ENCODE data around the gene TPM1. TPM values are rescaled to one million over a fixed set of nuclear protein-coding genes. Genes with fewer than 3 reads are reported as not detected.

The TPM1 gene
- total RNA-seq, 1 experiment from 2014 or later = 22.5 TPM

DNA sequence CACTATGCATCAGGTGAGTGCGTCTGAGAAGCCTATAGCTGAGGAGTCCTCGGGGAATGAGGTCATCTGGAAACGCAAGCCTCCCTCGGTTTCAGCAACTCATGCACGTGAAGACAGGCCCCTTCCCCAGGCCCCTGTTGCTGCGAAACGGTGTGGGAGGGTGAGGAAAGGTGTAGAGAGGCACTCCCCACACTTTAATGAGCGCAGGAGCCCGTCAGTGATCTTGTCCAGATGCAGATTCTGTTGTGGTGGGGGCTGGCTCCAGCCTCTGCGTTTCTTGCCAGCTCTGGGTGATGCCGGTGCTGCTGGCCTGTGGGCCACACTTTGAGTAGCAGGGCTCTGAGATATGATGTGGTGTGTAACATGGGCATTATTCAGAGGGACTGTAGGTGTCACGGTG is 40.5 kb downstream of the TPM1 start:
- H3K4me3 ChIP-seq (replicated peaks in 1 of 2; ENCODE audit: low read depth in 1 of 2, low read length in 2 of 2) = no peak overlapping the region
- H3K79me2 ChIP-seq (ENCODE audit: insufficient read depth, low read length) = no peaks in the 10 kb centered on the region
- peaks cover 16 to 29% of the 10 kb centered on the region in 2 experiments; a peak in 3 of 4 replicates for H3K4me1 ChIP-seq (ENCODE audit: control insufficient read depth in 1 of 2, insufficient read depth in 2 of 2, low read length in 2 of 2)
- intact Hi-C loops (cut with micrococcal nuclease) = no loop called here
- H3K27me3 ChIP-seq (ENCODE audit: insufficient read depth, low read length) = no peaks in the 10 kb centered on the region
- no peak for TF ChIP-seq SP1 (IDR thresholded peaks at IDR 0.05; ENCODE audit: low read depth)
- no peak for TF ChIP-seq SRF (IDR thresholded peaks at IDR 0.05; ENCODE audit: low read depth)
- TF ChIP-seq, protein P1, sequence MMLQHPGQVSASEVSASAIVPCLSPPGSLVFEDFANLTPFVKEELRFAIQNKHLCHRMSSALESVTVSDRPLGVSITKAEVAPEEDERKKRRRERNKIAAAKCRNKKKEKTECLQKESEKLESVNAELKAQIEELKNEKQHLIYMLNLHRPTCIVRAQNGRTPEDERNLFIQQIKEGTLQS (IDR thresholded peaks at IDR 0.05) = no peak
- TF ChIP-seq EZH2 (IDR thresholded peaks at IDR 0.05) = no peak
- TF ChIP-seq, protein P2, sequence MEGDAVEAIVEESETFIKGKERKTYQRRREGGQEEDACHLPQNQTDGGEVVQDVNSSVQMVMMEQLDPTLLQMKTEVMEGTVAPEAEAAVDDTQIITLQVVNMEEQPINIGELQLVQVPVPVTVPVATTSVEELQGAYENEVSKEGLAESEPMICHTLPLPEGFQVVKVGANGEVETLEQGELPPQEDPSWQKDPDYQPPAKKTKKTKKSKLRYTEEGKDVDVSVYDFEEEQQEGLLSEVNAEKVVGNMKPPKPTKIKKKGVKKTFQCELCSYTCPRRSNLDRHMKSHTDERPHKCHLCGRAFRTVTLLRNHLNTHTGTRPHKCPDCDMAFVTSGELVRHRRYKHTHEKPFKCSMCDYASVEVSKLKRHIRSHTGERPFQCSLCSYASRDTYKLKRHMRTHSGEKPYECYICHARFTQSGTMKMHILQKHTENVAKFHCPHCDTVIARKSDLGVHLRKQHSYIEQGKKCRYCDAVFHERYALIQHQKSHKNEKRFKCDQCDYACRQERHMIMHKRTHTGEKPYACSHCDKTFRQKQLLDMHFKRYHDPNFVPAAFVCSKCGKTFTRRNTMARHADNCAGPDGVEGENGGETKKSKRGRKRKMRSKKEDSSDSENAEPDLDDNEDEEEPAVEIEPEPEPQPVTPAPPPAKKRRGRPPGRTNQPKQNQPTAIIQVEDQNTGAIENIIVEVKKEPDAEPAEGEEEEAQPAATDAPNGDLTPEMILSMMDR (IDR thresholded peaks at IDR 0.05 in 2 of 3, conservative IDR thresholded peaks at IDR 0.05 in 1 of 3; ENCODE audit: borderline replicate concordance in 1 of 3, insufficient read depth in 1 of 3, low read depth in 2 of 3, low read length in 2 of 3) = no peak
- TF ChIP-seq CBX3 (IDR thresholded peaks at IDR 0.05; ENCODE audit: low read depth) = no peak
- TF ChIP-seq, protein P3, sequence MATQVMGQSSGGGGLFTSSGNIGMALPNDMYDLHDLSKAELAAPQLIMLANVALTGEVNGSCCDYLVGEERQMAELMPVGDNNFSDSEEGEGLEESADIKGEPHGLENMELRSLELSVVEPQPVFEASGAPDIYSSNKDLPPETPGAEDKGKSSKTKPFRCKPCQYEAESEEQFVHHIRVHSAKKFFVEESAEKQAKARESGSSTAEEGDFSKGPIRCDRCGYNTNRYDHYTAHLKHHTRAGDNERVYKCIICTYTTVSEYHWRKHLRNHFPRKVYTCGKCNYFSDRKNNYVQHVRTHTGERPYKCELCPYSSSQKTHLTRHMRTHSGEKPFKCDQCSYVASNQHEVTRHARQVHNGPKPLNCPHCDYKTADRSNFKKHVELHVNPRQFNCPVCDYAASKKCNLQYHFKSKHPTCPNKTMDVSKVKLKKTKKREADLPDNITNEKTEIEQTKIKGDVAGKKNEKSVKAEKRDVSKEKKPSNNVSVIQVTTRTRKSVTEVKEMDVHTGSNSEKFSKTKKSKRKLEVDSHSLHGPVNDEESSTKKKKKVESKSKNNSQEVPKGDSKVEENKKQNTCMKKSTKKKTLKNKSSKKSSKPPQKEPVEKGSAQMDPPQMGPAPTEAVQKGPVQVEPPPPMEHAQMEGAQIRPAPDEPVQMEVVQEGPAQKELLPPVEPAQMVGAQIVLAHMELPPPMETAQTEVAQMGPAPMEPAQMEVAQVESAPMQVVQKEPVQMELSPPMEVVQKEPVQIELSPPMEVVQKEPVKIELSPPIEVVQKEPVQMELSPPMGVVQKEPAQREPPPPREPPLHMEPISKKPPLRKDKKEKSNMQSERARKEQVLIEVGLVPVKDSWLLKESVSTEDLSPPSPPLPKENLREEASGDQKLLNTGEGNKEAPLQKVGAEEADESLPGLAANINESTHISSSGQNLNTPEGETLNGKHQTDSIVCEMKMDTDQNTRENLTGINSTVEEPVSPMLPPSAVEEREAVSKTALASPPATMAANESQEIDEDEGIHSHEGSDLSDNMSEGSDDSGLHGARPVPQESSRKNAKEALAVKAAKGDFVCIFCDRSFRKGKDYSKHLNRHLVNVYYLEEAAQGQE (IDR thresholded peaks at IDR 0.05; ENCODE audit: low read depth) = no peak
- no peak for TF ChIP-seq POLR2AphosphoS5 (IDR thresholded peaks at IDR 0.05; ENCODE audit: low read depth, low read length)
- TF ChIP-seq POLR2A (IDR thresholded peaks at IDR 0.05; ENCODE audit: borderline replicate concordance, extremely low read depth, insufficient read depth, insufficient read length) = no peak
- no peak for TF ChIP-seq YY1 (IDR thresholded peaks at IDR 0.05; ENCODE audit: extremely low read depth, insufficient replicate concordance, low read depth, low read length)
- TF ChIP-seq, protein P4, sequence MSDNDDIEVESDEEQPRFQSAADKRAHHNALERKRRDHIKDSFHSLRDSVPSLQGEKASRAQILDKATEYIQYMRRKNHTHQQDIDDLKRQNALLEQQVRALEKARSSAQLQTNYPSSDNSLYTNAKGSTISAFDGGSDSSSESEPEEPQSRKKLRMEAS (IDR thresholded peaks at IDR 0.05) = no peak
- no peak for TF ChIP-seq RAD21 (IDR thresholded peaks at IDR 0.05; ENCODE audit: low read depth)
- TF ChIP-seq SIN3A (IDR thresholded peaks at IDR 0.05; ENCODE audit: low read depth) = no peak
- no peak for TF ChIP-seq TCF7L2 (IDR thresholded peaks at IDR 0.05; ENCODE audit: borderline replicate concordance, extremely low read depth, insufficient read depth, insufficient read length)
- TF ChIP-seq EGR1 (IDR thresholded peaks at IDR 0.05; ENCODE audit: low read depth) = no peak
- TF ChIP-seq, protein P5, sequence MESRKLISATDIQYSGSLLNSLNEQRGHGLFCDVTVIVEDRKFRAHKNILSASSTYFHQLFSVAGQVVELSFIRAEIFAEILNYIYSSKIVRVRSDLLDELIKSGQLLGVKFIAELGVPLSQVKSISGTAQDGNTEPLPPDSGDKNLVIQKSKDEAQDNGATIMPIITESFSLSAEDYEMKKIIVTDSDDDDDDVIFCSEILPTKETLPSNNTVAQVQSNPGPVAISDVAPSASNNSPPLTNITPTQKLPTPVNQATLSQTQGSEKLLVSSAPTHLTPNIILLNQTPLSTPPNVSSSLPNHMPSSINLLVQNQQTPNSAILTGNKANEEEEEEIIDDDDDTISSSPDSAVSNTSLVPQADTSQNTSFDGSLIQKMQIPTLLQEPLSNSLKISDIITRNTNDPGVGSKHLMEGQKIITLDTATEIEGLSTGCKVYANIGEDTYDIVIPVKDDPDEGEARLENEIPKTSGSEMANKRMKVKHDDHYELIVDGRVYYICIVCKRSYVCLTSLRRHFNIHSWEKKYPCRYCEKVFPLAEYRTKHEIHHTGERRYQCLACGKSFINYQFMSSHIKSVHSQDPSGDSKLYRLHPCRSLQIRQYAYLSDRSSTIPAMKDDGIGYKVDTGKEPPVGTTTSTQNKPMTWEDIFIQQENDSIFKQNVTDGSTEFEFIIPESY (IDR thresholded peaks at IDR 0.05; ENCODE audit: extremely low read depth, insufficient replicate concordance, low read length) = no peak
- TF ChIP-seq JUND (IDR thresholded peaks at IDR 0.05) = no peak
- no peak for TF ChIP-seq CEBPB (IDR thresholded peaks at IDR 0.05; ENCODE audit: low read depth)
- no peak for TF ChIP-seq FOSL1 (IDR thresholded peaks at IDR 0.05; ENCODE audit: low read depth)
- H3K27ac ChIP-seq (ENCODE audit: low read depth, low read length) = no peak overlapping the region
- H3K4me2 ChIP-seq (ENCODE audit: low read length) = no peak overlapping the region
- no TSS peak for BruUV-seq (replicated peaks)
- CTCF ChIA-PET = interaction anchor here (2.1 kb wide), 1 partner anchor 35 kb away, joined by 5 read pairs; no protein-coding TSS in a partner anchor
- H3K9me2 ChIP-seq (ENCODE audit: insufficient read depth) = no peaks in the 10 kb centered on the region
- H3K9ac ChIP-seq (ENCODE audit: low read length) = no peak overlapping the region
- H2AFZ ChIP-seq (ENCODE audit: low read depth, low read length, poor library complexity, severe bottlenecking) = no peak overlapping the region
- H3K9me3 ChIP-seq (ENCODE audit: control insufficient read depth in 1 of 2, insufficient read depth in 1 of 2, low read depth in 1 of 2, low read length in 2 of 2) = no peaks in the 10 kb centered on the region
- RAD21 ChIA-PET (ENCODE audit: low non-redundant PET in 1 of 2, low total read pairs in 2 of 2, uncharacterized antibody in 2 of 2, unreplicated experiment in 2 of 2) = no interaction called here
- ATAC-seq (0 out of 2 replicates have a peak, but pooled peaks have one; percentile 10), DNase-seq (ENCODE audit: low read depth, low spot score) (no peak)
- POLR2A ChIA-PET = no interaction called here
- H4K20me1 ChIP-seq (ENCODE audit: insufficient read depth) = no peaks in the 10 kb centered on the region
- H3K36me3 ChIP-seq (ENCODE audit: control insufficient read depth in 1 of 2, insufficient read depth in 2 of 2, low read length in 2 of 2) = no peaks in the 10 kb centered on the region

Data from HCT116 (cell line).